UCSD-AML1 (cell line): ENCODE data around the gene CLEC16A.

Experiments used
- DNase-seq: peaks from one replicate; lab custom pipeline; 2025; ENCODE audit not compliant: unreplicated experiment; lab: John Stamatoyannopoulos, UW

Gene CLEC16A

DNA sequence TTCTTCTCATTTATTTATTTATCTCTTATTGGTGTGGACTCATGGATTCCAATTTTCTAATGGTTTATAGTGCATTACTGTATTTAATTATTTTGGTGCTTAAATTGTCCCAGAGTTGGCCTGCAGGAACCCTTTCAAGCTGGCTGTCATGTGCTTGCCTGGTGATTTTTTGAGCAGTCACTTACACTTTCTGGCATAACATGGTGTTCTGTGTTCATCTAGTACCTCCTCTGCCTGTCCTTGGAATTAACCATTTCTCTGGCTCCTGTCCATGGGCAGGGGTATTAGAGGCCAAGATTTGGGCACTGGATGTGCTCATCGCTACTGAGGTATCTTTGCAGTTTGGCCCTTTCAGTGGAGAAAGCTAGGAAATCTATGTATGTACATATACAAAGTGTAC is 67.0 kb downstream of the CLEC16A start:
- DNase-seq: no peak

DNA sequence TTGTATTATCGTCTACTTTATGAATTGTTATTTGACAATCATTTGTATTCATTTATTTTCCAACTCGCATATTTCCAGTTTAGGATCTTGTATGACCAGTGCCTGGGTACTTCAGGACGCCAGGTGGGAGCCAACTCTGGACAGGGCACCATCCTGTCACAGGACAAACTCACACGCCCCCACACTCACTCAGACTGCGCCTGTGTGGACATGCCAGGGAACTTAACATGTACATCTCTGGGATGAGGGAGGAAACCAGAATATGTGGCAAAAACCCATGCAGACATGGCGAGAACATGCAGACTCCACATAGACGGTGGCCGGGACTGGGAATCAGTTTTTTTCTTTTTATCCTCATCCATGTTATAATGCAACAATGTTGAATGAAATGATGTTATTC is 68.5 kb downstream of the CLEC16A start:
- no peak for DNase-seq

DNA sequence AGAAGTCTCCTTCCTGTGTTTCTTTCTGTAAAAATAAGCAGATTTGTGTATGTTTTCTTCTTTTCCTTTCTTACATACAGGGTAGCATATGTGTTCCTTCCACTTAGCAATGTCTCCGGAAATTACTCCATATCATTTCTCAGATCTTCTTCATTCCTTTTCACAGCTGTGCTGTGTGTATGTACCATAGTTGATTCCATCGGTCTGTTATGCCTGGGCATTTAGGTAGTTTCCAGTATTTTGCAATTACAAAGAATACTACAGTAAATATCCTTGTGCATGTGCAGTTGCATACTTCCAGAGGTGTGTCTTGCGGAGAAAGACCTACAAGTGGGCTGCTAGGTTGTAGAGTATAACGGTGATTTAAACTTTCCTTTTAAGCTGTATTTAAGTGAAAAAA is 69.8 kb downstream of the CLEC16A start:
- DNase-seq: no peak

DNA sequence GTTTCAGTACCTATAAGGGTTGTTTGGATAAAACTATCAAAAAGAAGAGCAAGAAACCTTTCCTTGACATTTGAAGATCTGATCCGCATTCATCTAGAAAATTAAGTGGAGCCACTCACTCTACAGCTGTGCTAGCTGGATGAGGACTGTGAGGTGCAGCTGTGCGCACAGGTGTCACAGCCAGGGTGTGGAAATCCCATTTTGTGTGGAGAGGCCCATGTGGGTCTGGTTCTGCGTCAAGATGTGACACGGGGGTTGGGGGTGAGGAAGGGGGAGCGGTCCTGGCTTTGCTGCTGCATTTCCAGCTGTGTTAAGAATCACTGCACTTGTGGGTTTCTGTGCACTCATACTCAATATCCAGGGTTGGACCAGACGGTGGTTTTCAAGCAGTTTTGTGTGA is 70.7 kb downstream of the CLEC16A start:
- DNase-seq: no peak

DNA sequence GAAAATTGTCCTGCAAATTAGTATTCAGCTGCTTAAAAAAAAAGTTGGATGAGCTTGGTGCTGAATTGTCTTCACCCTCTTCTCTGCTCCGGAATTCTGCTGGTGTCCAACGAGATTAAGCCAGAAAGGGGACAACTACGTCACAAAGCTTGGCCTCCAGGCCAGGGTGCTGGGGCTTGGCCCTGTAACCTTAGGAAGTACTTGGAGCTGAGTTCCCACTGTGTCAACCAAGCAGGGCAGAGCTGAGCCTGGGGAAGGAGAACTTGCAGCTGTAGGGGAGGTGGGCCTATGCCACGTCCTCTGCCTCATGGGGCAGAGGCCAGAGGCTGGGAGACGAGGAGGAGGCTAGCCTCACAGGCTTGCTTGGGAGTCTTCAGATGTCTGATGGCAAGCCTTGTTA is 71.2 kb downstream of the CLEC16A start:
- DNase-seq: no peak

DNA sequence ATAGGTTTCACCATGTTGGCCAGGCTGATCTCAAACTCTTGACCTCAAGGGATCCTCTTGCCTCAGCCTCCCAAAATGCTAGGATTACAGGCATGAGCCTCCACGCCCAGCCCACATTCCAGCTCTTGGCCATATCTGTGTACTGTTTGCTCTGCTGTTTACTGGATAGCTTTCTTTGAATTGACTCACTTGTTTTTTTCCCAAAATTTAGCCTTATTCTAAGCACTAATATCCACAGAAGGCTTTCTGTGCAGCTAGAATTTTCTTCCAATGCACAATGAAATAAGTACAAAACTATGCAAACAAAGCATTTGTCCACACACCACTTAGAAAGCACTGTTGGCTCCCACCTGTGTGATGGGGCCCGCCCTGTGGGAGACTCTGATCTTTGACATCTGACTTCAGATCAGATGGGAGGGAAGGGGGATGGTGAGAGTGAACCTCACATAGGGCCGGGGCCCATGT is 72.2 kb downstream of the CLEC16A start:
- DNase-seq: no peak

DNA sequence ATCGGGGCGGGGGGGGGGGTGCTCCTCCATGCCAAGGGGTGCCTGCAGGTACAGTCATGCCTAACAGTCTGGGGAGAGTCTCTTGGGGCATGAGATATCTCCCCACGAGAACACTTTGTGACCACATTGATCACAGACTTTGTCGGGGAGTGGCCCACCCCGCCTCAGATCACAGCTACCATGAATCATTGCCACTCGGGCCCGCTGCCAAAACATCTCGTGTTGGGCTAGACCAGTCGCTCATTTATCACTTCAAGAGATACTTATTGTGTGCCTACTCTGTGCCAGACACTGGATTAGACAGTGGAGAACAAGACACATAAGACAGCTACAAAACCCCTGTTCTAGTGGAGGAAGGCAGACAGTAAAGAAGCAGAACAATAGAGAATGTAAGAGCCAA is 72.6 kb downstream of the CLEC16A start:
- no peak for DNase-seq

DNA sequence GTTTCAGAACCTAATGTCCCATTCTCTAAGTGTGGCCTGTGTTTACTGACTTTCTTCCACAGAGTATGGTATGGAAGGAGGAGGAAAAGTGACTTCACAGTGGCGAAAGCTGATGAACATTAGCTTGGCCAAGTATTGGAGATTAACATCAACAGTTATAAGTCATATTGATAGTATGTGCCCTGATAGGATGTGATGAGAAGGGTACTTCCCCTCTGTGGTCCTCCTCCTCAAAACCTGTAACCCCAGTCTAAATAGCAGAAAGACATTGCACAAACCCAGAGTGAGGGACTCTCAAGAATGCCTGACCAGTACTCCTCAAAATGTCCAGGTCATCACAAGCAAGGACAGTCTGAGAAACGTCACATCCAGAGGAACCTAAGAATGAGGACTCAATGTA is 73.1 kb downstream of the CLEC16A start:
- DNase-seq: no peak

DNA sequence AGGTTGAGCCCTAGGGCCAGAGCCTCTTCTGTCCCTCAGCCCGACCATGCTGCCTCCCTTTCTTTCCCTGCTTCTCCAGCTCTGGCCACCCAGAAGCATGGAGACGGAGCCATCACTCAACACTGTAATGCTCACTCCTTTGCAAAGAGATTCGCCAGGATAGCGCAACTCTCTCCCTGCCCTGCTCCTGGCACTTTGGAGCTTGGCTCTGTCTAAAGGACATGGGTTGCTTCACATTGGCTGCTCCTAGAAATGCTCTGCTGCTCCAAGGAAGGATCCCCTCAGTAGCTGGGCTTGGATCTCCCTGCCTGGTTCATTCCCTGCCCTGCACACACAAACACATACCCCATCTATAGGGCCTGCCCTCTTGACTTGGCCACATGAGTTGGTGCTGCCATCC is 76.0 kb downstream of the CLEC16A start:
- no peak for DNase-seq

DNA sequence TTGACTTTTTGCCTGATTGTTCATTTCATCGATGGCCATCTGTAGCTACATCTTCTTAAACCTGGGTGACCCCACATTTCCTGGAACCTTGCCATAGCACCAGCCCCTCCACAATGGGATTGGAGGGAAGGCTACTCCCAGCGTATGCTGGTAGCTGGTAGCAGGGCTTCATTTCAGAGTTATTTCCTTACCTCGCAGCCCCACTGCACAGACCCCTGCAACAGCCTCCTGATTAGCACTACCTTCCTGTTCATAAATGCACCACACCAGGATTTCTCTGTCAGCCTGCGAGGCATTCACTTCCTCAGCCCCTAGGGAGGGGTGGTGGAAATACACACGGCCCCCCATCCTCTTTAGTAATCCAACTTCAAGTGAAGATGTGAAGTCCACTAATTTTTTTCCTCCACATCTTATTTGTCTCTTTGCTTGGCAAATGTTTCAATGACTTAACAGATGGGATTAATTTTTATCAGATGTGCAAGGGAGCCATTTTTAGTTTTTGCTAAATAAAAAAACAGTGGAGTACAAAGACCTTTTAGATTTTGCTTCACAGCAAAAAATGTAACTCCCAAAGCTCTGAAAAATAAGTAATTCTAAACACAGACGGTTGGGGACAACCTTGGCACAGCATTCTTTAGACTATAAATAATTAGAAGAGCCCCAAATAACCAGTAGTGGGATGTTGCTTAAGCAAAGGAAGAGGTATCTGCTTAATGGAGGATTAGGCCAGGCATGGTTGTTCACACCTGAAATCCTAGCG is 76.6 kb downstream of the CLEC16A start:
- DNase-seq: peak; percentile 21

DNA sequence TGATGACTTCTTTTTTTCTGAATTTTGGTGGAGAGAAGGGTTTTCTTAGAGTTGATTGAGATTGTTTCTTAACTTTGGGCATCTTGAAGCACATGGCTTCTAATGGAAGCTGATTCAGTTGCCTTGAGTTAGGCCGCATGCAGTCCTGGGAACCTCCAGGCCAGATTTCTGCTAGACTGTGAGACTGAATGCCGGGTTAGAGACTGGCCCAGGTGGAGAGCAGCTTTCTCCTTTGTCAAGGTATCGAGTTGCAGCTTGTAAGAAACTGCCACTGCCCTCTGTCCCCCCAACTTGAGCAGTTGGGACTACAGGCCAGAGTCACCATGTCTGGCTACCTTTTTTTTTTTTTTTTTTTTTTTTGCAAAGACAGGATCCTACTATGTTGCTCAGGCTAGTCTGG is 77.6 kb downstream of the CLEC16A start:
- DNase-seq: no peak

DNA sequence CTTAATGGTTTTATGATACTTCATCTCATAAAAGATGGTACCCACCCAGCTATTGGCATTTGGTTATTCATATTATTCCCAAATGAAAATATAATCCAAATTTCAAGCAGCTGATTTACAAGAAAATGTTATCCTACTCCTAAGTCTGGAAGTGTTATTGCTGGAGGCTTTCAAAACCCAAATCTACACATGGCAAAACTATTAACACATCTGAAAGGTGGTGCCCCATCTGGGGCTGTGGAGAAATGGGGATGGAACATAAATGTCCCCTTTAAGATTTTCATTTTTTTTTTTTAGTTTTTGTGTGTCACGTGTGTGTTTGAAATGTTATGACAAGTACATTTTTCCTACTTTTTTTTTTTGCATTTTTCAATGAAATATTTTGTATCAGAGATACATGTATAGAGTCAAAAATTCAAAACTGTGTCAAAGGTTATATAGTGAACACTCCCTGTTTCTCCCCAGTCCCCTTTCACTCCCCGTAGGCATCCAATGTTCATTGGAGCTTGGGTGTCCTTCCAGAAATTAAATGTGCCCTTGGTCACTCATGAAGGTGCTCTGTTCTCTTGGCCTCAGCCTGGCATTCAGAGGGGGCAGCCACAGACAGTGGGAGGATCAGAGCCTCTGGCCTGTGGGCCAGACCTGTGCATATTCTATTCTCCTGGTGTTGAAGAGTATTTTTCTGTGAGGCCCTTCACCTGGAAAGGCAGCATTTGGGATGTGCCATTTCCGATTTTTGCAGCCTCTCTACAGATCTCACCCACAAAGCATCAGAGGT is 79.1 kb downstream of the CLEC16A start:
- no peak for DNase-seq

DNA sequence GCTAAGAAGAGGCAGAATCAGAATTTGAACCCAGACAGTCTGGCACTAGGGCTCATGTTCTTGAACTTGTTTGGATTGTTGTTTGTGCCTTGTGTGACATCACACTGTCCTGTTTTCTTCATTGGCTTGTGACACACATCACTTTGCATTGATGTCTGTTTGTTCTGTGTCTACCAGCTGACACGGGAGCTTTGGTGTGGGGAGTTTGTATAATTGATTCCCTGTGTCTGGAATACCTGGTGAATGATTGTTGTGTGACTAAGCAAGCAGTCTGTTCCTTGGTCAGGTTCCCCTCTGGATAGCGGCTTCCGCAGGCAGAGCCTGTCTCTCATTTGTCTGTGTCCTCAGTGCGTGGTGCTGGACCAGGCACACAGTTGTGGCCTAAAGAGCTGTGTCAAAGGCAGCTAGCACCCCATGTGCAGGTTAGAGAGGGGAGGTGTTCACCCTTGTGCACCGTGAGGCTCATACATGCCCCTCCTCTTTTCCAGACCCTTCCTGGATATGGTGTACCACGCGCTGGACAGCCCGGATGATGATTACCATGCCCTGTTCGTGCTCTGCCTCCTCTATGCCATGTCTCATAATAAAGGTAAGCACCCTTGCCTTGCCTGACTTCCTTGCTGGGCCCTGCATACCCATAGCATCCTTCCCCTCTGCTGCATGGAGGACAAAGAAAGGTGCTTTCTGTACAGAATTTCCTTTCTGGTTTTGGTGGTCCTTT is 80.1 kb downstream of the CLEC16A start:
- DNase-seq: no peak

DNA sequence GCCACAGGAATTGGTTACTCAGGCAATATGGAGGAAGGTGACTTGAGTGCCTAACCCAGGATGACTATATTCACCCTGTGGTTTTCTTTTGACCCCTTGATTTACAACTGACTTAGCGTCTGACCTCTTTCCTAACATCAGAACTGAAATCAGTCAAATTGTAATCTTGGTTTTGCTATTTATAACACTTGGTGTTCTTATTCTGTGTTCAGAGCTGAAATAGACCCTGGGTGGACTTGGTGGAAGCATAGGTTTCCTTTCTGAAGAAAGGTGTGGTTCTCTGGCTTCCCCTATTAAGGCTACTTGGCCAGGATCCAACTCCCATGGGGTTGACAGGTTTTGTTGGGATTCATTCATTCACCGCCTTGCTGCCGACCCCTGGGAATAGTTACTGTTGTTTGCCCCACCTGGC is 80.8 kb downstream of the CLEC16A start:
- no peak for DNase-seq

DNA sequence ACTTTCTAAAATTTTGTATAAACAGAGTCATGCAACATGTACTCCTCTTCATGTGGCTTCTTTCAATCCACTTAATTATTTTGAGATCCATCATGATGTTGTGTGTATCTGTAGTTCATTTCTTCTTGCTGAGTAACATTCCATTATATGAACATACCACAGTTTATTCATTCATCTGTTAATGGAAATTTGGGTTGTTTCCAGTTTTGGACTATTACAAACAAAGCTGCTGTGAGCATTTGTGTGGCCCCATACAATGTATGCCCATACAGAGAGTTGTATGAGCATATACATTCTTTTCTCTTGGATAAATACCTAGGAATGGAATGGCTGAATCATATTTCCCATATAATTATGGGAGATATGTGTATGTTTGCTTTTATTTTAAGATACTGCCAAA is 85.6 kb downstream of the CLEC16A start:
- DNase-seq: no peak

DNA sequence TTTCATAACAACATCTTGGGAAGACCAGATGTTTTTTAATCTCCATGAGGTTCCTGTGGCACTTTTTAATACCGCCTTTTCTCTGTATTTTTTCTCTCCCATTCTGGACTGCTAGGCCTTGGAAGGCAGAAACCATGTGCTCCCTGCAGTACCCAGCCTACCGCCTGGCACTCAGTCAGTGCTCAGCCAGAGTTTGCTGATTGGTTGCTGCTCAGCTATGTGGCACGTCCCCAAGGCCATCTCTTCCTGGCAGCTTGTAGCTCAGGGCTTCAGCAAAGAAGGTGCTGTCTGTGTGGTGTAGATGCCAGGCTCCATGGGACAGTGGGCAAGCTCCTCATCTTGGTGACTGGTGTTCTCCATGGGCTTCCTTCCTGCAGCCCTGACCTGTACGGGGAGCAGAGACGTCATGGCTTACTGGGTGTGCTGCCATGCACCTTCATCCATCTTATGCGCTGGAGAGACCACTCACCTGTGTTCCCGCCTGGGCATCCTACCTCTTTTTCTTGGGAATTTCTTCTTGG is 86.7 kb downstream of the CLEC16A start:
- DNase-seq: no peak

DNA sequence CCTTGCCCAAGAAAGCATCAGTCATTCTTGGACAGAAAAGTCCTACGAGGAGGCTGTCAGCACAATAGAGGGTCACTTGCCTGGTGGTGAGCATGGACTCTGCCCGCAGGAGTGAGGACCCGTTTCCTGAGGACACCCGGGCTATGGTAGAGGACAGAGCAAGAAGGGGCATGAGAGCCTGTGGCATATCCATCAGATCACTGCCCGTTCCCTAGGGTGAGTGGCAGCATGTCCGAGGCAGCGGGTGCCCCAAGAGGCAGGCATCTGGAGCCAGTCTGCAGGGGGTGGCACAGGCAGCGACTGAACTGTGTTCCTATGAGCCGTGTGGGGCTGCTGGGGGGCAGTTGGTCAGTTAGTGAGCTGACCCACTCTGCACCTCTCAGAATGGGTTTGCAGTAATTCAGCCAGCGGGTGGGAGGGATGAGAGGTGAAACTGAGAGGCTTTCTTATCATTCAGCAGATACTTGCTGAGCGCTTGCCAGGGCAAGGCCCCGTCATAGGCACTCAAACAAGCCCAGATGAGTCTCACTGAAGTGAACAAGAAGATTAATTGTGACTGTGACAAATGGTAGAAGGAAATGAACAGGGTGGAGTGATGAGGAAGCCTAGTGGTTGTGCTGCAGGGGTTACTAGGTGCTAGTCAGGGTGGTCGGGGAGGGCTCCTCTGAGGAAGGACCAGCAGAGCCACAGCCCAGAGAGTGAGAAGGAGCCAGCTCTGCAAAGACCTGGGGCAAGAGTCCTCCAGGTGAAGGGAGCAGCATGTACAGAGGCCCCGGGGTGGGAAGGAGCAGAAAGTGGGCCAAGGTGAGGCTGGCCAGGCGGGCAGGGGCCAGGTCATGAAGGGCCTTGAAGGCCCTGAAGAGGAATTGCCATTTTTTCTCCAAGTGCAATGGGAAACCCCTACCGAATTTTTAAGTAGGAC is 87.9 kb downstream of the CLEC16A start:
- no peak for DNase-seq

DNA sequence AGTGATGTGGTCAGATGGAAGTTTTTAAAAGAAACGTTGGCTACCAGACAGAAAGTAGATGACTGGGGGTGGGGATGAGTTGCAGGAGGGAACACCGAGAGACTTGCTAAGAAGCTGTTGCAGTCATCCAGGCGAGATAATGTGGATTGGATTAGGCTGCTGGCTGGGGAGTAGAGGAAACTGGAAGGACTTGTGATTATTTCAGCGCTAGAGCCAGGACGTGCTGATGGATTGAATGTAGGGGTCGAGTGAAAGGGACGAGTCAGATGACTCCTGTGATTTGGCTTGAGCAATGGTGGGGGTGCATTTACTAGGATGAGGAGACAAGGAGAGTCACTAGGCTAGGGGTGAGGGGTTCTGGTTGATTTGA is 88.5 kb downstream of the CLEC16A start:
- DNase-seq: no peak

DNA sequence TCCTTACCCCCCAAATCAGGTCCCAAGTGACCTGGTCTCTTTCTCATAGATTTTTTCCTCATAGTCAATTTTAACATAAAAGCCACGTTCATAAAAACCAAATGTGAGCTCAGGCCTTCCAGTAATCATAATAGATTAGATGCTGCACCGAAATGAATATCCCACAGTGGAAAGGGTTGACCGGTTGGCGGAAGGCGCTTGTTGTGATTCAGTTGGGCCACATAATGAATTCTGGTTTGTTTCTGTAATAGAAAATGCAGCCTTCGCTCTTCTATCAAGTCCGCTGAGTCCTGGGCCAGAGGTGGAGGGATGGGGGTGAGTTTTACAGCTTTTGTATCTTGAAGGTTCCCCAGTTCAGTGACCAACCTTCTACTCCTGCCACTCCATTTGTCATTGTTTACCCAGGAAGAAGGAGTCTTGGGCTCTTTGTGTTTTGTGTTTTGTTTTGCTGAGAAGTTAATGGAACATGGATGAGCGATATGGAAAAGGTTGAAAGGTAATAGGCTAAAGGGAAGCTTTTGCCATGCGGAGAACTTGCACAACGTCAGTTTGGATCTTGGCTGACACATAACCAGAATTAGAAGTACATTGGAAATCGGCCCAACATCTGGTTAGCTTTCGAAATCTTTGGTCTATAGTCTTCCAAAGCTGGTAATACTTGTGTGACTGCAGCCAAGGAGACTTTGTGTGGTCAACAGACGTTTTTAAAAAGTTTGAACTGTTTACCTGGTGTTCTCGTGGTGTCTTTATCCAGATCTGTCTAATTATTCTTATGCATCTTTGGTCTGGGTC is 89.5 kb downstream of the CLEC16A start:
- DNase-seq: no peak

DNA sequence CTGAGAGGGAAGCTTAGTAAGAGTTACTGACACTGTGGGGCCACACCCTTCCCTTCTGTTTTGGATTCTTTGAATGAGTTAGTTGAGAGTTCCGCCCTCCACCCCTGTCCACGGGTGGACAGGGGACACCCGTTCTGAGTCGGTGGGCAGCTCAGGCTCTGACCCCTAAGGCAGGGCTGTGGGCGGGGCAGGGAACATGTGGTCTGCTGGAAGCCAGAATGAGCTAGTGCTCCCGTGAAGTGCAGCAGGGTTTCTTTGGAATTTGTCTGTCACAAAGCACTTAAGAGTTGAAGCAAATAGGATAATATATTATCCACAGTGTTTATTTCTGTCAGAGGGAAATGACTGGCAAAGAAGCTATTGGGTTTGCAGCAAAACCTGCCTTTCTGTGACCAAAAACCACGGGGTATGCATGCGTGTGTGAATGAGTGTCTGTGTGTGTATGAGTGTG is 90.1 kb downstream of the CLEC16A start:
- DNase-seq: no peak
